PFSK-1 (cell line): ENCODE measurements around the gene CYP27C1.

Experiments used
- FOXP2 ChIP-seq: optimal IDR thresholded peaks from 2 replicates; pipeline ENCODE3; 2011; ENCODE audit warnings: borderline replicate concordance, control low read depth, inconsistent platforms; ENCODE audit not compliant: insufficient read depth; ENCODE audit errors: extremely low read length, extremely low read depth
- POLR2AphosphoS5 ChIP-seq: IDR thresholded peaks from 2 replicates; pipeline ENCODE4 v1.6.1; 2012; ENCODE audit warnings: low read depth, mild to moderate bottlenecking, control low read depth, low read length, moderate library complexity
- SIN3A ChIP-seq: IDR thresholded peaks from 2 replicates; pipeline ENCODE4 v1.6.1; 2012; ENCODE audit warnings: mild to moderate bottlenecking, low read length, moderate library complexity, borderline replicate concordance; ENCODE audit not compliant: insufficient read depth
- TAF1 ChIP-seq: IDR thresholded peaks from 2 replicates; pipeline ENCODE4 v1.6.1; 2012; ENCODE audit warnings: low read length, control low read depth, borderline replicate concordance; ENCODE audit not compliant: insufficient read depth
- TF ChIP-seq, protein P1 (sequence below), 2 experiments: IDR thresholded peaks; 2 replicates each; pipeline versions ENCODE4 v1.6.1 to v1.8.0; 2011 to 2012; ENCODE audit warnings: low read depth in 2 of 2, low read length in 2 of 2, control low read depth in 1 of 2, inconsistent platforms in 1 of 2, mild to moderate bottlenecking in 1 of 2, moderate library complexity in 1 of 2; ENCODE audit not compliant: insufficient read depth in 1 of 2

Gene CYP27C1

GRCh38 chr2:127196549-127196948 lies 23.6 kb downstream of the CYP27C1 start:
- no peak for TF ChIP-seq FOXP2
- TF ChIP-seq TAF1 = no peak
- TF ChIP-seq, protein P1, sequence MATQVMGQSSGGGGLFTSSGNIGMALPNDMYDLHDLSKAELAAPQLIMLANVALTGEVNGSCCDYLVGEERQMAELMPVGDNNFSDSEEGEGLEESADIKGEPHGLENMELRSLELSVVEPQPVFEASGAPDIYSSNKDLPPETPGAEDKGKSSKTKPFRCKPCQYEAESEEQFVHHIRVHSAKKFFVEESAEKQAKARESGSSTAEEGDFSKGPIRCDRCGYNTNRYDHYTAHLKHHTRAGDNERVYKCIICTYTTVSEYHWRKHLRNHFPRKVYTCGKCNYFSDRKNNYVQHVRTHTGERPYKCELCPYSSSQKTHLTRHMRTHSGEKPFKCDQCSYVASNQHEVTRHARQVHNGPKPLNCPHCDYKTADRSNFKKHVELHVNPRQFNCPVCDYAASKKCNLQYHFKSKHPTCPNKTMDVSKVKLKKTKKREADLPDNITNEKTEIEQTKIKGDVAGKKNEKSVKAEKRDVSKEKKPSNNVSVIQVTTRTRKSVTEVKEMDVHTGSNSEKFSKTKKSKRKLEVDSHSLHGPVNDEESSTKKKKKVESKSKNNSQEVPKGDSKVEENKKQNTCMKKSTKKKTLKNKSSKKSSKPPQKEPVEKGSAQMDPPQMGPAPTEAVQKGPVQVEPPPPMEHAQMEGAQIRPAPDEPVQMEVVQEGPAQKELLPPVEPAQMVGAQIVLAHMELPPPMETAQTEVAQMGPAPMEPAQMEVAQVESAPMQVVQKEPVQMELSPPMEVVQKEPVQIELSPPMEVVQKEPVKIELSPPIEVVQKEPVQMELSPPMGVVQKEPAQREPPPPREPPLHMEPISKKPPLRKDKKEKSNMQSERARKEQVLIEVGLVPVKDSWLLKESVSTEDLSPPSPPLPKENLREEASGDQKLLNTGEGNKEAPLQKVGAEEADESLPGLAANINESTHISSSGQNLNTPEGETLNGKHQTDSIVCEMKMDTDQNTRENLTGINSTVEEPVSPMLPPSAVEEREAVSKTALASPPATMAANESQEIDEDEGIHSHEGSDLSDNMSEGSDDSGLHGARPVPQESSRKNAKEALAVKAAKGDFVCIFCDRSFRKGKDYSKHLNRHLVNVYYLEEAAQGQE (IDR thresholded peaks at IDR 0.05; ENCODE audit: insufficient read depth in 1 of 2, low read depth in 2 of 2, low read length in 2 of 2) = no peak
- no peak for TF ChIP-seq SIN3A
- TF ChIP-seq POLR2AphosphoS5 = no peak

DNA sequence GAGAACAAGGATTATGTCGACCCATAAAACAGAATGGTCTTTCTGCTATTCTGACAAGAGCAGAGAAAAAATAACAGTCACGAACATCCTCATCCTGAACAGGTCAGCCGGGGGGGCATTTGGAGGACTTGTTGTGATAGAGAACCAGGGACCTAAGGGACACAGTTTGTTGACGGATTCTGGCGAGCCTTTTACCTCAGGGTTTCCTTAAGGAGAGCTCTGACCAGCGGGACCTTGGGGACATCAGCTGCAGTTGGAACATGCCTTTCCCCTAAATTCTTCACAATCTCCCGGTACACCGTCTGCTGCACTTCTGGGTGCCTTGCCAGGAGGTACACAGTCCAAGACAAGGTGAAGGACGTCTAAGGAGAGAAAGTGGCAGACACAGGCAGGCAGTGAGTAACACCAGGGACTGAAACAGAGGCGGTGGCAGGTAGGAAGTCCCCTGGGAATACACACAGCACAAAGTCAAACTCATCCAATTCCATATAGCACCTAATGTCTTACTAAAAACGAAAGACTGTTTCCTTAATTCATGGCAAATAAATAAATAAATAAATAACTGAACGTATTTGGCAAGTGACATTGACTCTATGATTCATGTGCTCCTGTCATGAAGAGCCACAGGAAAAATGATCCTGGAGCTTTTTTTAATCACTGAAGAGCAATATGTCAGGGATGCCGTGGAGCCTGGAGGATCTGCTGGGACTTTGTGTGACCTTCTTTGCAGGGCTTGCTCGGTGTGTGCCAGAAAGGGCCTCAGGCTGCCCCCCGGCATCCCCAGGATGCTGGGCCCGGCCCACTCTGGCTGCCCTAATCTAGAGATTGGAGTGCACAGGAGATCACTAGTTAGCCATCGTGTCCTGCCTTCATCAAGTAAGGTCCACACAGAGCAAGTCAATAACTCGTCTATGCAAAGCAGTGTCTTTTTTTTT lies 24.7 kb downstream of the CYP27C1 start:
- TF ChIP-seq POLR2AphosphoS5 = no peak
- TF ChIP-seq, protein P1 (IDR thresholded peaks at IDR 0.05; ENCODE audit: insufficient read depth in 1 of 2, low read depth in 2 of 2, low read length in 2 of 2) = no peak
- no peak for TF ChIP-seq TAF1
- no peak for TF ChIP-seq FOXP2
- no peak for TF ChIP-seq SIN3A

GRCh38 chr2:127194447-127194846 lies 25.7 kb downstream of the CYP27C1 start:
- TF ChIP-seq, protein P1 (IDR thresholded peaks at IDR 0.05; ENCODE audit: insufficient read depth in 1 of 2, low read depth in 2 of 2, low read length in 2 of 2) = no peak
- no peak for TF ChIP-seq FOXP2
- no peak for TF ChIP-seq SIN3A
- TF ChIP-seq POLR2AphosphoS5 = no peak
- TF ChIP-seq TAF1 = no peak

DNA sequence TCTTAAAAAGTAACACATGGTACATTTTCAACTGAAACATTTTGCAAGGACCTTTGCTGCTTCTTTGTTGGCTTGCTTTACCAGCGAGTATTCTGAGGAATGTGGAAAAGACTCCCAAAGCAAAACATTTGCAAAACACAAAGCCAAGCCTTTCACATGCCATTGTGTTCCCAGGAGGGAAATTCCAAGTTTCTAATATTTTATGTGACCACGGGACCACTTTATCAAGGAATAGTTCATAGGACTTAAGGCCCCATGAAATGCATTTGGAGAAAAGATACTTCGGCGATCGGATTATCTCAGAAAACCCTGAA lies 26.2 kb downstream of the CYP27C1 start:
- TF ChIP-seq SIN3A = no peak
- TF ChIP-seq TAF1 = no peak
- TF ChIP-seq, protein P1 (IDR thresholded peaks at IDR 0.05; ENCODE audit: insufficient read depth in 1 of 2, low read depth in 2 of 2, low read length in 2 of 2) = no peak
- TF ChIP-seq POLR2AphosphoS5 = no peak
- no peak for TF ChIP-seq FOXP2
